ENCODE data around the gene C6orf47. TPM values are rescaled to one million over a fixed set of nuclear protein-coding genes. Genes with fewer than 3 reads are reported as not detected.

Gene C6orf47
- total and polyA plus RNA-seq, 2 of the 13 experiments (the other 11 are each of a cell fraction or from before 2014, with no cell fraction given), result 1.7 to 18.1 TPM

DNA sequence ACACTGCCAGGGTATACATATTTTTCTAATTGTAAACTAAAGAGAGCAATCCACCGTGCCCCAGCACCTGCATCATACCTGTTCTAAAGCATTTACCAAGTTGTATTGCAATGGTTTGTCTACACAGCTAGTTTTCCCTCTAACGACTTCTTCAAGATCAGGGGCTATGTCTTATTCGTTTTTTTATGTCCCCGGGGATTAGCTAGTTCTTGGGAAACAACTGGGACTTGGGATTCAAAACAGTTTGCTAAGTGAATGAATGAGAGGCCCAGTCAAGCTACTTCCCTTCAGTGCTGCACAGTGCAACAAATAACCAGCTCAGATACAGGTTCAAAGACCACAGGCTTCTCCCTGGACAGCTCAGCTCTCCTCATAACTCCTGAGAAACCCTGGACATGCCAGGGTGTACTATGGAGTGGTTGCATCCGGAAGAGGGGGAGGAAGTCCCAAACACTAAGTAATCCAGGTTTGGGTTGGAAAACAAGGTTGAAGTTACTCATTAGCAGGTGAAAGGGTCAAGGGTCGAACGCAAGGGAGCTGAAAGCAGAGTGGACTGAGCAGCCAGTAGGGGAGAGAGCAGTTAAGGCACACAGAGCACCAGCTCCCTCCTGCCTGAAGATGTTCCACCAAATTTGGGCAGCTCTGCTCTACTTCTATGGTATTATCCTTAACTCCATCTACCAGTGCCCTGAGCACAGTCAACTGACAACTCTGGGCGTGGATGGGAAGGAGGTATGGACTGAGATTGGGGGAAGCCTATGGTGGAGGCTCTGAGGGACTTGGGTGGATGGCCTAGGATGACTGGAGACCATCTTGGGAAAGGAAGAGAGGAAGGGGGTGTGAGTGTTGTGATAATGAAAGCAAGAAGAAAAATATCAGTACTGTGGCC is 5.0 kb downstream of the C6orf47 start, which contains the start of gene APOM (continued):
- TF ChIP-seq SIX4 (CRISPR knock-in tag; IDR thresholded peaks at IDR 0.05) (peak; percentile 54; the same call in 1 of the 2 replicates), RFX3 (CRISPR knock-in tag; IDR thresholded peaks at IDR 0.05) (no peak), ELF3 (CRISPR knock-in tag; IDR thresholded peaks at IDR 0.05) (peak; percentile 98), HNF1B (CRISPR knock-in tag; IDR thresholded peaks at IDR 0.05) (peak; percentile 100), ZNF496 (CRISPR knock-in tag; IDR thresholded peaks at IDR 0.05; ENCODE audit: insufficient replicate concordance) (no peak), ZNF615 (CRISPR knock-in tag; IDR thresholded peaks at IDR 0.05; ENCODE audit: borderline replicate concordance) (peak; percentile 71; the same call in 1 of the 2 replicates), ZSCAN9 (CRISPR knock-in tag; IDR thresholded peaks at IDR 0.05; ENCODE audit: borderline replicate concordance) (peak; percentile 92), ZNF724P (CRISPR knock-in tag; IDR thresholded peaks at IDR 0.05; ENCODE audit: borderline replicate concordance) (no peak), ZNF780A (CRISPR knock-in tag; IDR thresholded peaks at IDR 0.05) (peak; percentile 73), RBFOX2 (IDR thresholded peaks at IDR 0.05; ENCODE audit: low read depth, low read length) (peak; percentile 81), CCDC6 (CRISPR knock-in tag; IDR thresholded peaks at IDR 0.05) (peak; percentile 87), ZNF570 (CRISPR knock-in tag; IDR thresholded peaks at IDR 0.05; ENCODE audit: borderline replicate concordance) (no peak), ONECUT2 (CRISPR knock-in tag; IDR thresholded peaks at IDR 0.05) (no peak), EED (CRISPR knock-in tag; IDR thresholded peaks at IDR 0.05) (no peak), CREB1 (IDR thresholded peaks at IDR 0.05) (no peak), CREB1 (CRISPR knock-in tag; IDR thresholded peaks at IDR 0.05) (no peak), KLF12 (CRISPR knock-in tag; IDR thresholded peaks at IDR 0.05; ENCODE audit: borderline replicate concordance) (peak; percentile 96), SPEN (CRISPR knock-in tag; IDR thresholded peaks at IDR 0.05; ENCODE audit: low read depth) (peak; percentile 91; the same call in 1 of the 2 replicates), ZNF792 (CRISPR knock-in tag; IDR thresholded peaks at IDR 0.05) (peak; percentile 97), ZFX (CRISPR knock-in tag; IDR thresholded peaks at IDR 0.05; ENCODE audit: low read depth) (peak; percentile 79), LCORL (IDR thresholded peaks at IDR 0.05) (peak; percentile 89), LCORL (CRISPR knock-in tag; IDR thresholded peaks at IDR 0.05) (peak; percentile 99), SOX6 (IDR thresholded peaks at IDR 0.05) (no peak), SOX6 (CRISPR knock-in tag; IDR thresholded peaks at IDR 0.05) (peak; percentile 92), NCOR1 (IDR thresholded peaks at IDR 0.05; ENCODE audit: borderline replicate concordance, low read length) (peak; percentile 96), ARNT2 (CRISPR knock-in tag; IDR thresholded peaks at IDR 0.05; ENCODE audit: low read depth) (no peak; the same call in 1 of the 2 replicates), NCOA1 (CRISPR knock-in tag; IDR thresholded peaks at IDR 0.05) (no peak), ZNF672 (CRISPR knock-in tag; IDR thresholded peaks at IDR 0.05) (no peak)
- TF ChIP-seq, protein P1, sequence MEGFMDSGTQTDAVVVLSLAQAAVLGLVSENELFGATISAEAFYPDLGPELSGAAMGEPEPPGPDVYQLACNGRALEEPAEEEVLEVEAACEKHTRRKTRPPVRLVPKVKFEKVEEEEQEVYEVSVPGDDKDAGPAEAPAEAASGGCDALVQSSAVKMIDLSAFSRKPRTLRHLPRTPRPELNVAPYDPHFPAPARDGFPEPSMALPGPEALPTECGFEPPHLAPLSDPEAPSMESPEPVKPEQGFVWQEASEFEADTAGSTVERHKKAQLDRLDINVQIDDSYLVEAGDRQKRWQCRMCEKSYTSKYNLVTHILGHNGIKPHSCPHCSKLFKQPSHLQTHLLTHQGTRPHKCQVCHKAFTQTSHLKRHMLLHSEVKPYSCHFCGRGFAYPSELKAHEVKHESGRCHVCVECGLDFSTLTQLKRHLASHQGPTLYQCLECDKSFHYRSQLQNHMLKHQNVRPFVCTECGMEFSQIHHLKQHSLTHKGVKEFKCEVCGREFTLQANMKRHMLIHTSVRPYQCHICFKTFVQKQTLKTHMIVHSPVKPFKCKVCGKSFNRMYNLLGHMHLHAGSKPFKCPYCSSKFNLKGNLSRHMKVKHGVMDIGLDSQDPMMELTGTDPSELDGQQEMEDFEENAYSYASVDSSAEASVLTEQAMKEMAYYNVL (CRISPR knock-in tag; IDR thresholded peaks at IDR 0.05; ENCODE audit: borderline replicate concordance), result peak; percentile 96
- TF ChIP-seq, protein P2, sequence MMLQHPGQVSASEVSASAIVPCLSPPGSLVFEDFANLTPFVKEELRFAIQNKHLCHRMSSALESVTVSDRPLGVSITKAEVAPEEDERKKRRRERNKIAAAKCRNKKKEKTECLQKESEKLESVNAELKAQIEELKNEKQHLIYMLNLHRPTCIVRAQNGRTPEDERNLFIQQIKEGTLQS (CRISPR knock-in tag; IDR thresholded peaks at IDR 0.05), result 0 out of 2 replicates have a peak, but pooled peaks have one; percentile 24

Measured in HepG2 (cell line).